Stomach smooth muscle (tissue), 2 donors: ENCODE measurements around the gene B4GALT1.

Experiments
- H3K27ac ChIP-seq: one replicate; pipeline ENCODE4 v1.7.0; 2013; ENCODE audit warnings: mild to moderate bottlenecking, low read length, inconsistent platforms
- H3K27me3 ChIP-seq, 2 donors: one replicate each; pipeline ENCODE4 v1.7.0; 2013; ENCODE audit warnings: low read length in 2 of 2; ENCODE audit not compliant: insufficient read depth in 2 of 2, control insufficient read depth in 1 of 2
- H3K36me3 ChIP-seq, 2 donors: one replicate each; pipeline ENCODE4 v1.7.0; 2013; ENCODE audit warnings: low read length in 2 of 2; ENCODE audit not compliant: control insufficient read depth in 2 of 2, insufficient read depth in 2 of 2
- H3K4me1 ChIP-seq: one replicate; pipeline ENCODE4 v1.7.0; 2013; ENCODE audit warnings: low read length; ENCODE audit not compliant: control insufficient read depth, insufficient read depth
- H3K4me3 ChIP-seq, 2 donors: one replicate each; pipeline ENCODE4 v1.7.0; 2013; ENCODE audit warnings: low read length in 2 of 2
- H3K9ac ChIP-seq, 2 donors: one replicate each; pipeline ENCODE4 v1.7.0; 2013; ENCODE audit warnings: low read length in 2 of 2, mild to moderate bottlenecking in 1 of 2
- H3K9me3 ChIP-seq, 2 donors: one replicate each; pipeline ENCODE4 v1.7.0; 2013; ENCODE audit warnings: low read length in 2 of 2; ENCODE audit not compliant: control insufficient read depth in 2 of 2
- donor health status: healthy.
- donor health status: Pancreatic carcinoma.

B4GALT1 gene

GRCh38 chr9:33127881-33128280 is 39.3 kb downstream of the B4GALT1 start:
- no peak overlapping the region for H3K4me3 ChIP-seq
- no peaks in the 10 kb centered on the region for H3K27me3 ChIP-seq
- no peak overlapping the region for H3K27ac ChIP-seq
- no peaks in the 10 kb centered on the region for H3K9me3 ChIP-seq
- no peak overlapping the region for H3K9ac ChIP-seq
- peaks cover 16% of the 10 kb centered on the region for H3K4me1 ChIP-seq
- H3K36me3 ChIP-seq, result peaks cover 15 to 20% of the 10 kb centered on the region in 2 donors

GRCh38 chr9:33125871-33126823 is 41.0 kb downstream of the B4GALT1 start:
- Histone ChIP-seq H3K4me1 (peaks cover 13% of the 10 kb centered on the region), H3K9me3 (no peaks in the 10 kb centered on the region), H3K36me3 (peaks cover 12 to 18% of the 10 kb centered on the region in 2 donors), H3K4me3 (no peak overlapping the region), H3K27me3 (no peaks in the 10 kb centered on the region), H3K9ac (no peak overlapping the region), H3K27ac (no peak overlapping the region)

DNA sequence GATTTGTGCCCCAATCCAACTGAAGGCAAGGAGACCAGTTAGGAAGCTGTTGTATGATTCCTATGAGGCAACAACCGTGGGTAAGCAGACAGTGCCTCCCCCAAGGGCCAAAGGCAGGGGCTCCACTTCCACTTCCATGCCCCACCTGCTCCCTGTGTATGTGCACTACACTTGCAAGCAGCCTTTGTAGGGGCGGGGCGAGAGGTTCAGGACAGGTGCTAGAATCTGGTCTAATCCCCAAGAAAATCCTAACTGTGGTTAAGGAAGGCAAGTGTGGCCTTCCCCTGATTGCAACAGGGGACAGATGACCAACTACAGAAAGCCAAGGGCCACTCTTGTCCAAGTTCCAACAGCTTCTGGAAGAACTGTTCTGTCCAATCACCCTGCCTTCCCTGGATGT is 41.7 kb downstream of the B4GALT1 start:
- Histone ChIP-seq H3K9me3 (no peaks in the 10 kb centered on the region), H3K27me3 (no peaks in the 10 kb centered on the region), H3K36me3 (peaks cover 9 to 15% of the 10 kb centered on the region in 2 donors), H3K9ac (no peak overlapping the region), H3K4me1 (peaks cover 16% of the 10 kb centered on the region), H3K27ac (no peak overlapping the region), H3K4me3 (no peak overlapping the region)

DNA sequence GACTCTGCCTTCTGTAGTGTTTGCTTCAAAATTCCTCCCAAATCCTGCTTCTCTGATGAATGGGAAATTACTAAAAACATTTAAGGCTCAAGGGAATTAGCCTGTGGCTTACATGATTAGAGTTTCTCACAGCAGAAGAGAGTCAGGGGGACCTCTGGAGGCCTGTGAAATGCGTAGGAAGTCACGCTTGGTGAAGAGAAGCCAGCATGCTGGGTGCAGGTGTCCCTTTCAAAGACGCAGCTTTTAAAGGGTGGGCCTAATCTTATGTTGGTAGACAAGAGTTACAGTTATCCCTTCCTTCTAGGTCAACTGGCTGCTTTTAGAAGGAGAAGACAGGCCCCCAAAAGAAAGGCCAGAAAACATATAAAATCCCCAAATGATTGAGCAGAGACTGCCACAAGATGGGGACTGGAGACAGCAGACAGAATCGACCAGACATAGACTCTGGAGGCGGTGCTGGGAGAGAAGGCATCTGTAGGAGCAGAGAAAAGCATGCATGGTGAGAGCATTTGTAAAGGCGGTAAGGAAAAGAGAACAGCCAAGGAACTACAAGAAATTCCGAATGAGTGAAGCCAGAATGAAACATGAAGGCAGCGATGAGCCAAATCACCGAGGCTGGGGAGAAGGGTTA is 42.3 kb downstream of the B4GALT1 start:
- Histone ChIP-seq H3K36me3 (peaks cover 10 to 12% of the 10 kb centered on the region in 2 donors), H3K4me1 (peaks cover 13% of the 10 kb centered on the region), H3K27me3 (no peaks in the 10 kb centered on the region), H3K4me3 (no peak overlapping the region), H3K9ac (no peak overlapping the region), H3K9me3 (no peaks in the 10 kb centered on the region), H3K27ac (no peak overlapping the region)

- H3K27ac ChIP-seq, result no peak overlapping the region
- H3K9me3 ChIP-seq, result no peaks in the 10 kb centered on the region
- no peaks in the 10 kb centered on the region for H3K27me3 ChIP-seq
- H3K36me3 ChIP-seq, result peaks cover 10% of the 10 kb centered on the region in 2 donors
- H3K9ac ChIP-seq, result no peak overlapping the region
- H3K4me1 ChIP-seq, result peaks cover 6% of the 10 kb centered on the region
- no peak overlapping the region for H3K4me3 ChIP-seq
Observed at GRCh38 chr9:33124046-33124445, 43.1 kb downstream of the B4GALT1 start.

GRCh38 chr9:33123407-33124031 is 43.6 kb downstream of the B4GALT1 start:
- Histone ChIP-seq H3K27ac (no peak overlapping the region), H3K36me3 (peaks cover 7 to 9% of the 10 kb centered on the region in 2 donors), H3K4me3 (no peak overlapping the region), H3K9ac (no peak overlapping the region), H3K4me1 (peaks cover 6% of the 10 kb centered on the region), H3K9me3 (no peaks in the 10 kb centered on the region), H3K27me3 (no peaks in the 10 kb centered on the region)

- peaks cover 6% of the 10 kb centered on the region for H3K4me1 ChIP-seq
Observed at GRCh38 chr9:33120620-33121019, 46.5 kb downstream of the B4GALT1 start.

GRCh38 chr9:33117796-33118195 is 49.3 kb downstream of the B4GALT1 start:
- Histone ChIP-seq H3K4me3 (no peak overlapping the region), H3K27me3 (no peaks in the 10 kb centered on the region), H3K9me3 (no peaks in the 10 kb centered on the region), H3K4me1 (peaks cover 3% of the 10 kb centered on the region), H3K36me3 (peaks cover 12 to 25% of the 10 kb centered on the region in 2 donors), H3K9ac (no peak overlapping the region), H3K27ac (no peak overlapping the region)

More at GRCh38 chr9:33120620-33121019, 46.5 kb downstream of the B4GALT1 start:
- no peaks in the 10 kb centered on the region for H3K9me3 ChIP-seq
- H3K9ac ChIP-seq, result no peak overlapping the region
- H3K36me3 ChIP-seq, result peaks cover 4% of the 10 kb centered on the region in 2 donors
- H3K27me3 ChIP-seq, result no peaks in the 10 kb centered on the region
- H3K27ac ChIP-seq, result no peak overlapping the region
- no peak overlapping the region for H3K4me3 ChIP-seq

DNA sequence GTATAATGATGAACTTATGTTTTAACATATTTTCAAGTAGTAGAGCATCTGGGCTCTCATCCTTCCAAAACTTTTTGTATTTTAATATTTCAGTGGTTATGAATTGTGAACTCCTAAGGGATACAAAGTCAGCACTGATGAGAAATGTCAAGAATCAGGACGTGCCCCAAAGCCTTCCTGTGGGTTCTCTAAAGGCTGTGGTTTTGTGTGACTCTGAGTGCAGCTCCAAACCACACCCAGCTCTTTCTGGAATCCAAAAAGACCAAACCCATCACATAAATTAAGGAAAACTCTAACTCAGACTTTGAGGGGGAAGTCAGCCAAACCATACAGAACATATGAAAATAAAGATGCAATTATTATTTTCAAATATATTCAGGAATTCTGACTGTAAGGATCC is 49.8 kb downstream of the B4GALT1 start:
- Histone ChIP-seq H3K4me3 (no peak overlapping the region), H3K9ac (no peak overlapping the region), H3K9me3 (no peaks in the 10 kb centered on the region), H3K36me3 (peaks cover 15 to 25% of the 10 kb centered on the region in 2 donors), H3K27me3 (no peaks in the 10 kb centered on the region), H3K27ac (no peak overlapping the region), H3K4me1 (peaks cover 3% of the 10 kb centered on the region)

GRCh38 chr9:33116860-33117259 is 50.3 kb downstream of the B4GALT1 start:
- Histone ChIP-seq H3K4me1 (peaks cover 3% of the 10 kb centered on the region), H3K27me3 (no peaks in the 10 kb centered on the region), H3K27ac (no peak overlapping the region), H3K36me3 (peaks cover 20 to 27% of the 10 kb centered on the region in 2 donors), H3K4me3 (no peak overlapping the region), H3K9me3 (no peaks in the 10 kb centered on the region), H3K9ac (no peak overlapping the region)
